ENCODE data around the gene ARSA. TPM values are rescaled to one million over a fixed set of nuclear protein-coding genes. Genes with fewer than 3 reads are reported as not detected.

The ARSA gene
- total and polyA plus RNA-seq, 2 experiments from 2014 or later: 8.1 to 8.2 TPM

DNA sequence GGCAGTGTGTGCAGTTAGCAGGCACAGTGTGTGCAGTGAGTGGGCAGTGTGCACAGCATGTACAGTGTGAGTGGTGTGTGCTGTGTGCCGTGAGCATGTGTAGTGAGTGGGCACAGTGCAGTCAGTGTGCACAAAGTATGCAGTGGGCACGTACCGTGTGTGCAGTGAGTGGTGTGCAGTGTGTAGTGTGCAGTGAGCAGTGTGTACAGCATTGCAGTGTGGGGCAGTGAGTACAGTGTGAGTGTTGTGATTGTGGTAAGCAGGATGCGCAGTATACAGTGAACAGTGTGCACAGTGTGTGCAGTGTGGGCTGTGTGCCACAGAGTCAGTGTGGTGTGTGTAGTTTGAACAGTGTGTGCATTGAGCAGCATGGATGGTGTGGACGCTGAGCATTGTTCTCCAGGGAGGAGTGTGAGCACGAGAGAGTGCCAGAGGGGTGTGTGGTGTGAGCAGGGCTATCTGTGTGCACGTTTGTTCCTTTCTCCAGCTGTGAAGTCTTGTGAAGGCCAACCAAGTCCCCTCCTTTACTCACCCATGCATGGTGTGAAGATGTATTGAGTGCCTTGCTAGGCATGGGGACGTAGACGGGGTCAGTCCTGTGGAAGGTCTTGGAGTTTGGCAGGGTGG lies 47.7 kb upstream of the ARSA start:
- H3K27ac Mint-ChIP-seq: no peak overlapping the region
- H3K4me2 ChIP-seq: peak overlapping the region; percentile 74

More for the DNA sequence above, 47.7 kb upstream of the ARSA start:
- ATAC-seq (no peak), DNase-seq (ENCODE audit: low spot score) (no peak)
- TF ChIP-seq EZH2phosphoT487 (IDR thresholded peaks at IDR 0.05; ENCODE audit: unreplicated experiment): no peak
- no peak for TF ChIP-seq STAT1 (IDR thresholded peaks at IDR 0.05; ENCODE audit: unreplicated experiment)
- TF ChIP-seq ZNF331 (CRISPR knock-in tag; IDR thresholded peaks at IDR 0.05; ENCODE audit: low read depth): no peak
- TF ChIP-seq, protein P1, sequence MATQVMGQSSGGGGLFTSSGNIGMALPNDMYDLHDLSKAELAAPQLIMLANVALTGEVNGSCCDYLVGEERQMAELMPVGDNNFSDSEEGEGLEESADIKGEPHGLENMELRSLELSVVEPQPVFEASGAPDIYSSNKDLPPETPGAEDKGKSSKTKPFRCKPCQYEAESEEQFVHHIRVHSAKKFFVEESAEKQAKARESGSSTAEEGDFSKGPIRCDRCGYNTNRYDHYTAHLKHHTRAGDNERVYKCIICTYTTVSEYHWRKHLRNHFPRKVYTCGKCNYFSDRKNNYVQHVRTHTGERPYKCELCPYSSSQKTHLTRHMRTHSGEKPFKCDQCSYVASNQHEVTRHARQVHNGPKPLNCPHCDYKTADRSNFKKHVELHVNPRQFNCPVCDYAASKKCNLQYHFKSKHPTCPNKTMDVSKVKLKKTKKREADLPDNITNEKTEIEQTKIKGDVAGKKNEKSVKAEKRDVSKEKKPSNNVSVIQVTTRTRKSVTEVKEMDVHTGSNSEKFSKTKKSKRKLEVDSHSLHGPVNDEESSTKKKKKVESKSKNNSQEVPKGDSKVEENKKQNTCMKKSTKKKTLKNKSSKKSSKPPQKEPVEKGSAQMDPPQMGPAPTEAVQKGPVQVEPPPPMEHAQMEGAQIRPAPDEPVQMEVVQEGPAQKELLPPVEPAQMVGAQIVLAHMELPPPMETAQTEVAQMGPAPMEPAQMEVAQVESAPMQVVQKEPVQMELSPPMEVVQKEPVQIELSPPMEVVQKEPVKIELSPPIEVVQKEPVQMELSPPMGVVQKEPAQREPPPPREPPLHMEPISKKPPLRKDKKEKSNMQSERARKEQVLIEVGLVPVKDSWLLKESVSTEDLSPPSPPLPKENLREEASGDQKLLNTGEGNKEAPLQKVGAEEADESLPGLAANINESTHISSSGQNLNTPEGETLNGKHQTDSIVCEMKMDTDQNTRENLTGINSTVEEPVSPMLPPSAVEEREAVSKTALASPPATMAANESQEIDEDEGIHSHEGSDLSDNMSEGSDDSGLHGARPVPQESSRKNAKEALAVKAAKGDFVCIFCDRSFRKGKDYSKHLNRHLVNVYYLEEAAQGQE (IDR thresholded peaks at IDR 0.05; ENCODE audit: unreplicated experiment): no peak
- TF ChIP-seq EZH2 (IDR thresholded peaks at IDR 0.05; ENCODE audit: low read depth, unreplicated experiment): no peak
- no peak for TF ChIP-seq ZNF114 (CRISPR knock-in tag; IDR thresholded peaks at IDR 0.05)
- TF ChIP-seq, protein P2, sequence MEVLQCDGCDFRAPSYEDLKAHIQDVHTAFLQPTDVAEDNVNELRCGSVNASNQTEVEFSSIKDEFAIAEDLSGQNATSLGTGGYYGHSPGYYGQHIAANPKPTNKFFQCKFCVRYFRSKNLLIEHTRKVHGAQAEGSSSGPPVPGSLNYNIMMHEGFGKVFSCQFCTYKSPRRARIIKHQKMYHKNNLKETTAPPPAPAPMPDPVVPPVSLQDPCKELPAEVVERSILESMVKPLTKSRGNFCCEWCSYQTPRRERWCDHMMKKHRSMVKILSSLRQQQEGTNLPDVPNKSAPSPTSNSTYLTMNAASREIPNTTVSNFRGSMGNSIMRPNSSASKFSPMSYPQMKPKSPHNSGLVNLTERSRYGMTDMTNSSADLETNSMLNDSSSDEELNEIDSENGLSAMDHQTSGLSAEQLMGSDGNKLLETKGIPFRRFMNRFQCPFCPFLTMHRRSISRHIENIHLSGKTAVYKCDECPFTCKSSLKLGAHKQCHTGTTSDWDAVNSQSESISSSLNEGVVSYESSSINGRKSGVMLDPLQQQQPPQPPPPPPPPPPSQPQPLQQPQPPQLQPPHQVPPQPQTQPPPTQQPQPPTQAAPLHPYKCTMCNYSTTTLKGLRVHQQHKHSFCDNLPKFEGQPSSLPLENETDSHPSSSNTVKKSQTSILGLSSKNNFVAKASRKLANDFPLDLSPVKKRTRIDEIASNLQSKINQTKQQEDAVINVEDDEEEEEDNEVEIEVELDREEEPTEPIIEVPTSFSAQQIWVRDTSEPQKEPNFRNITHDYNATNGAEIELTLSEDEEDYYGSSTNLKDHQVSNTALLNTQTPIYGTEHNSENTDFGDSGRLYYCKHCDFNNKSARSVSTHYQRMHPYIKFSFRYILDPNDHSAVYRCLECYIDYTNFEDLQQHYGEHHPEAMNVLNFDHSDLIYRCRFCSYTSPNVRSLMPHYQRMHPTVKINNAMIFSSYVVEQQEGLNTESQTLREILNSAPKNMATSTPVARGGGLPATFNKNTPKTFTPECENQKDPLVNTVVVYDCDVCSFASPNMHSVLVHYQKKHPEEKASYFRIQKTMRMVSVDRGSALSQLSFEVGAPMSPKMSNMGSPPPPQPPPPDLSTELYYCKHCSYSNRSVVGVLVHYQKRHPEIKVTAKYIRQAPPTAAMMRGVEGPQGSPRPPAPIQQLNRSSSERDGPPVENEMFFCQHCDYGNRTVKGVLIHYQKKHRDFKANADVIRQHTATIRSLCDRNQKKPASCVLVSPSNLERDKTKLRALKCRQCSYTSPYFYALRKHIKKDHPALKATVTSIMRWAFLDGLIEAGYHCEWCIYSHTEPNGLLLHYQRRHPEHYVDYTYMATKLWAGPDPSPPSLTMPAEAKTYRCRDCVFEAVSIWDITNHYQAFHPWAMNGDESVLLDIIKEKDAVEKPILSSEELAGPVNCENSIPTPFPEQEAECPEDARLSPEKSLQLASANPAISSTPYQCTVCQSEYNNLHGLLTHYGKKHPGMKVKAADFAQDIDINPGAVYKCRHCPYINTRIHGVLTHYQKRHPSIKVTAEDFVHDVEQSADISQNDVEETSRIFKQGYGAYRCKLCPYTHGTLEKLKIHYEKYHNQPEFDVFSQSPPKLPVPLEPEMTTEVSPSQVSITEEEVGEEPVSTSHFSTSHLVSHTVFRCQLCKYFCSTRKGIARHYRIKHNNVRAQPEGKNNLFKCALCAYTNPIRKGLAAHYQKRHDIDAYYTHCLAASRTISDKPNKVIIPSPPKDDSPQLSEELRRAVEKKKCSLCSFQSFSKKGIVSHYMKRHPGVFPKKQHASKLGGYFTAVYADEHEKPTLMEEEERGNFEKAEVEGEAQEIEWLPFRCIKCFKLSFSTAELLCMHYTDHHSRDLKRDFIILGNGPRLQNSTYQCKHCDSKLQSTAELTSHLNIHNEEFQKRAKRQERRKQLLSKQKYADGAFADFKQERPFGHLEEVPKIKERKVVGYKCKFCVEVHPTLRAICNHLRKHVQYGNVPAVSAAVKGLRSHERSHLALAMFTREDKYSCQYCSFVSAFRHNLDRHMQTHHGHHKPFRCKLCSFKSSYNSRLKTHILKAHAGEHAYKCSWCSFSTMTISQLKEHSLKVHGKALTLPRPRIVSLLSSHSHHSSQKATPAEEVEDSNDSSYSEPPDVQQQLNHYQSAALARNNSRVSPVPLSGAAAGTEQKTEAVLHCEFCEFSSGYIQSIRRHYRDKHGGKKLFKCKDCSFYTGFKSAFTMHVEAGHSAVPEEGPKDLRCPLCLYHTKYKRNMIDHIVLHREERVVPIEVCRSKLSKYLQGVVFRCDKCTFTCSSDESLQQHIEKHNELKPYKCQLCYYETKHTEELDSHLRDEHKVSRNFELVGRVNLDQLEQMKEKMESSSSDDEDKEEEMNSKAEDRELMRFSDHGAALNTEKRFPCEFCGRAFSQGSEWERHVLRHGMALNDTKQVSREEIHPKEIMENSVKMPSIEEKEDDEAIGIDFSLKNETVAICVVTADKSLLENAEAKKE (CRISPR knock-in tag; IDR thresholded peaks at IDR 0.05): no peak
- TF ChIP-seq NANOG (IDR thresholded peaks at IDR 0.05; ENCODE audit: borderline replicate concordance): no peak
- TF ChIP-seq, protein P3, sequence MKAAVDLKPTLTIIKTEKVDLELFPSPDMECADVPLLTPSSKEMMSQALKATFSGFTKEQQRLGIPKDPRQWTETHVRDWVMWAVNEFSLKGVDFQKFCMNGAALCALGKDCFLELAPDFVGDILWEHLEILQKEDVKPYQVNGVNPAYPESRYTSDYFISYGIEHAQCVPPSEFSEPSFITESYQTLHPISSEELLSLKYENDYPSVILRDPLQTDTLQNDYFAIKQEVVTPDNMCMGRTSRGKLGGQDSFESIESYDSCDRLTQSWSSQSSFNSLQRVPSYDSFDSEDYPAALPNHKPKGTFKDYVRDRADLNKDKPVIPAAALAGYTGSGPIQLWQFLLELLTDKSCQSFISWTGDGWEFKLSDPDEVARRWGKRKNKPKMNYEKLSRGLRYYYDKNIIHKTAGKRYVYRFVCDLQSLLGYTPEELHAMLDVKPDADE (IDR thresholded peaks at IDR 0.05): no peak
- TF ChIP-seq, protein P4, sequence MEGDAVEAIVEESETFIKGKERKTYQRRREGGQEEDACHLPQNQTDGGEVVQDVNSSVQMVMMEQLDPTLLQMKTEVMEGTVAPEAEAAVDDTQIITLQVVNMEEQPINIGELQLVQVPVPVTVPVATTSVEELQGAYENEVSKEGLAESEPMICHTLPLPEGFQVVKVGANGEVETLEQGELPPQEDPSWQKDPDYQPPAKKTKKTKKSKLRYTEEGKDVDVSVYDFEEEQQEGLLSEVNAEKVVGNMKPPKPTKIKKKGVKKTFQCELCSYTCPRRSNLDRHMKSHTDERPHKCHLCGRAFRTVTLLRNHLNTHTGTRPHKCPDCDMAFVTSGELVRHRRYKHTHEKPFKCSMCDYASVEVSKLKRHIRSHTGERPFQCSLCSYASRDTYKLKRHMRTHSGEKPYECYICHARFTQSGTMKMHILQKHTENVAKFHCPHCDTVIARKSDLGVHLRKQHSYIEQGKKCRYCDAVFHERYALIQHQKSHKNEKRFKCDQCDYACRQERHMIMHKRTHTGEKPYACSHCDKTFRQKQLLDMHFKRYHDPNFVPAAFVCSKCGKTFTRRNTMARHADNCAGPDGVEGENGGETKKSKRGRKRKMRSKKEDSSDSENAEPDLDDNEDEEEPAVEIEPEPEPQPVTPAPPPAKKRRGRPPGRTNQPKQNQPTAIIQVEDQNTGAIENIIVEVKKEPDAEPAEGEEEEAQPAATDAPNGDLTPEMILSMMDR (conservative IDR thresholded peaks at IDR 0.05; ENCODE audit: low read depth in 2 of 2): no peak
- no peak for TF ChIP-seq CREB1 (CRISPR knock-in tag; IDR thresholded peaks at IDR 0.05; ENCODE audit: low read depth)
- TF ChIP-seq JUNB (IDR thresholded peaks at IDR 0.05; ENCODE audit: unreplicated experiment): no peak
- no peak for TF ChIP-seq POLR2AphosphoS5 (IDR thresholded peaks at IDR 0.05; ENCODE audit: low read depth)
- H3K36me3 ChIP-seq (ENCODE audit: insufficient read depth): no peaks in the 10 kb centered on the region
- no peaks in the 10 kb centered on the region; the same call in 1 of the 2 replicates for H4K20me1 ChIP-seq (replicated peaks; ENCODE audit: insufficient read depth)
- no peaks in the 10 kb centered on the region for H3K79me2 ChIP-seq (replicated peaks; ENCODE audit: insufficient read depth)
- H3K4me1 ChIP-seq (ENCODE audit: insufficient read depth): no peaks in the 10 kb centered on the region
- Mint-ChIP-seq H3K4me1 (peaks cover 20% of the 10 kb centered on the region), H3K4me3 (peak overlapping the region; percentile 69), H3K36me3 (ENCODE audit: low read depth) (peaks cover 8% of the 10 kb centered on the region), H3K27me3 (ENCODE audit: insufficient read depth, low read depth, poor library complexity) (peaks cover 39% of the 10 kb centered on the region), H3K9me3 (peaks cover 5% of the 10 kb centered on the region; the same call in 2 of the 3 replicates)
- H3K27me3 ChIP-seq (ENCODE audit: insufficient read depth): peaks cover 30% of the 10 kb centered on the region
- H3F3A ChIP-seq (replicated peaks; ENCODE audit: low read depth): 0 out of 2 replicates have a peak, but pooled peaks cover 3% of the 10 kb centered on the region
- no peak overlapping the region for H3K27ac ChIP-seq (ENCODE audit: low read depth)
- H2AFZ ChIP-seq: no peak overlapping the region
- no peaks in the 10 kb centered on the region for H3K9me2 ChIP-seq (ENCODE audit: insufficient read depth)
- H3K4me3 ChIP-seq: peak overlapping the region; percentile 61

Data from GM23338 (cell line).